CD8-positive, alpha-beta memory T cell (primary cell): ENCODE data around the gene LIMK2. TPM values are rescaled to one million over a fixed set of nuclear protein-coding genes. Genes with fewer than 3 reads are reported as not detected.

Experiments used
- CTCF ChIA-PET: fragments of 350-600 bp; sonication (Branson Sonifier 250); formaldehyde crosslinking; loops from one replicate; lab custom pipeline; 2021; ENCODE audit warnings: antibody characterized with exemption; lab: Charles Lee
- POLR2A ChIA-PET: fragments of 350-600 bp; sonication (Branson Sonifier 250); formaldehyde crosslinking; loops from one replicate; lab custom pipeline; 2021; ENCODE audit warnings: antibody characterized with exemption; lab: Charles Lee
- DNase-seq, 5 donors: peaks; one replicate each; pipeline versions ENCODE4 v3.0.0 to v3.0.0-alpha.2; 2020 to 2022; ENCODE audit warnings: mixed read lengths in 1 of 5
- H3K27ac ChIP-seq: one replicate; pipeline ENCODE4 v1.7.0; 2013; ENCODE audit warnings: low read depth, mild to moderate bottlenecking, low read length, moderate library complexity
- H3K27me3 ChIP-seq: 2 replicates; pipeline ENCODE4 v1.7.0; 2013; ENCODE audit warnings: low read length, mild to moderate bottlenecking; ENCODE audit not compliant: insufficient read depth, poor library complexity, severe bottlenecking
- H3K36me3 ChIP-seq: 2 replicates; pipeline ENCODE4 v1.7.0; 2013; ENCODE audit warnings: mild to moderate bottlenecking, low read length, moderate library complexity; ENCODE audit not compliant: insufficient read depth
- H3K4me1 ChIP-seq: 2 replicates; pipeline ENCODE4 v1.7.0; 2013; ENCODE audit warnings: mild to moderate bottlenecking, low read length, moderate library complexity; ENCODE audit not compliant: insufficient read depth
- H3K4me3 ChIP-seq: 2 replicates; pipeline ENCODE4 v1.7.0; 2013; ENCODE audit warnings: mild to moderate bottlenecking, low read length
- H3K9me3 ChIP-seq: 2 replicates; pipeline ENCODE4 v1.7.0; 2013; ENCODE audit warnings: mild to moderate bottlenecking, low read length
- H3K27ac Mint-ChIP-seq, 8 donors: one replicate each; pipeline ENCODE4 v1.8.0; 2020 to 2021; ENCODE audit warnings: mixed read lengths in 8 of 8, mild to moderate bottlenecking in 6 of 8, inconsistent platforms in 3 of 8, moderate library complexity in 3 of 8
- H3K27me3 Mint-ChIP-seq, 2 donors: one replicate each; pipeline ENCODE4 v1.8.0; 2020 to 2021; ENCODE audit warnings: mixed read lengths in 2 of 2, mild to moderate bottlenecking in 1 of 2, moderate library complexity in 1 of 2
- H3K36me3 Mint-ChIP-seq, 3 donors: one replicate each; pipeline ENCODE4 v1.8.0; 2020 to 2021; ENCODE audit warnings: mixed read lengths in 3 of 3, inconsistent platforms in 1 of 3, mild to moderate bottlenecking in 1 of 3
- H3K4me1 Mint-ChIP-seq, 3 donors: one replicate each; pipeline ENCODE4 v1.8.0; 2020 to 2021; ENCODE audit warnings: mixed read lengths in 3 of 3, inconsistent platforms in 1 of 3, mild to moderate bottlenecking in 1 of 3
- H3K4me3 Mint-ChIP-seq, 7 donors: one replicate each; pipeline ENCODE4 v1.8.0; 2020 to 2021; ENCODE audit warnings: mixed read lengths in 7 of 7, mild to moderate bottlenecking in 6 of 7, moderate library complexity in 4 of 7, inconsistent platforms in 2 of 7
- H3K9me3 Mint-ChIP-seq, 5 donors: one replicate each; pipeline ENCODE4 v1.8.0; 2020 to 2022; ENCODE audit warnings: mixed read lengths in 5 of 5, mild to moderate bottlenecking in 3 of 5, moderate library complexity in 2 of 5, inconsistent platforms in 1 of 5
- polyA plus RNA-seq: library from polyadenylated mRNA; unstranded; fragments of 300-500 nt; fragmentation: Illumina TruSeq; gene quantifications from one replicate; pipeline ENCODE4 v1.2.3, GENCODE V29; 2021
- total RNA-seq, 2 experiments: library from RNA; stranded (reverse); gene quantifications; one replicate each; pipeline ENCODE4 v1.2.3, GENCODE V29; 2021

LIMK2 gene
- total and polyA plus RNA-seq, 3 experiments from 2014 or later = 19.0 to 27.7 (median 25.1) TPM

- Mint-ChIP-seq H3K36me3 (peaks cover 22 to 95% (median 24%) of the 10 kb centered on the region in 3 donors), H3K27ac (peak overlapping the region; percentile 17 to 100 (median 93)), H3K27me3 (peaks cover 0 to 3% of the 10 kb centered on the region in 2 donors), H3K4me3 (peak overlapping the region in 6 of 7 donors; percentile 14 to 55 (median 37)), H3K4me1 (peaks cover 83 to 97% (median 97%) of the 10 kb centered on the region in 3 donors), H3K9me3 (no peaks in the 10 kb centered on the region)
- DNase-seq = no peak
- CTCF ChIA-PET = interaction anchor here (1.0 to 6.1 kb wide), 4 partner anchors 8 to 30 kb away, joined by 3 to 46 read pairs (median 21); partner anchors contain the start of gene PIK3IP1
- POLR2A ChIA-PET = interaction anchor here (0.8 to 7.7 kb wide), 3 partner anchors 9 to 31 kb away, joined by 3 to 146 read pairs (median 4); partner anchors contain the start of gene PIK3IP1
- Histone ChIP-seq H3K4me3 (no peak overlapping the region), H3K4me1 (peaks cover 100% of the 10 kb centered on the region), H3K27ac (no peak overlapping the region), H3K27me3 (no peaks in the 10 kb centered on the region), H3K36me3 (peaks cover 64% of the 10 kb centered on the region), H3K9me3 (no peaks in the 10 kb centered on the region)
Observed at GRCh38 chr22:31282748-31283468, 70.8 kb downstream of the LIMK2 start.

DNA sequence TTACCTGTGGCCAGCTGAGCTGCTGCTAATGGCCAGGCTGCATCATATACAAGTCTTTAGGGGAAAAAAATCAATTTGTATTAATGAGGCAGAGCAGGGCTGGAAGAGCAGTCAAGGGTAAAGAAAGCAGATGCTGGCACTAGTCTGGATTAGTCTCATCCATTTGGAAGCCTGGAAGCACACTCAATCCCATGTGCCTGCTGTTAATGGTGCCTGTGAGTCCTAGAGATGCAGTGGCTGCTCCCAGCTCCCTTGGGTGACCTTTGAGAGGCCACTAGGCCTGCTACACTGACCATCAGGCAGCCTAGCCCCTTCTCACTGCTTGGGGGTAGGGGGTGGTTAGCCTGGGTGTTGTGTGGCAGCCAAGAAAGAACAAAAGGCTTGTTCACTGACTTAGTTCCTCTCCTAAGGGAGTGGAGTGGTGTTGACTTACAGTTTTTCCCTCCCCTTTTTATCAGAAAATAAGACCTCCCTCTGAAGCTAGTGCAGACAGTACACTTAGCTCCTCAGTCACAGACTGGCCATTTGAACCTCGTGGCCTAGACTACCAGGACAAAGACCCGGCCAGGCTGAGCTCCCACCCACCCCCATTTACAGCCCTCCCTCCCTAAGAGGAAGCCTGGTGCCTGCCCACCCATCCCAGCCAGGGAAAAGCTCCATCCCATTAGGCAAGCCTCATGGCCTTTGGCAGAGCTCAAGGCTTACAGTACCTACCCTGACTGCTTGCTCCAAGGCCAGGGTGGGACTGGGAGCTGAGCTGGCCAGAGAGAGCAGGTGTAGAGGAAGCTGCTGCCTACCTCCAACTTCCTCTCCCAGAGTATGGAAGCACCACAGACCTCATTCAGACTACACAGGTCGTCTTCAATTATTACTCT, 72.4 kb downstream of the LIMK2 start:
- peak overlapping the region; percentile 35 for H3K27ac ChIP-seq
- POLR2A ChIA-PET = interaction anchor here (0.6 to 7.7 kb wide), 4 partner anchors 7 to 62 kb away, joined by 4 to 146 read pairs (median 6); partner anchors contain the start of genes PATZ1 and PIK3IP1

GRCh38 chr22:31286360-31287255, 74.5 kb downstream of the LIMK2 start:
- no peaks in the 10 kb centered on the region for H3K9me3 Mint-ChIP-seq
- H3K4me1 Mint-ChIP-seq = peaks cover 69 to 87% (median 80%) of the 10 kb centered on the region in 3 donors
- ChIA-PET POLR2A (interaction anchor here (0.8 to 2.1 kb wide), 10 partner anchors 7 to 61 kb away, joined by 3 to 11 read pairs (median 5); partner anchors contain the start of gene PATZ1), CTCF (interaction anchor here (0.6 to 6.1 kb wide), 8 partner anchors 9 to 75 kb away, joined by 3 to 46 read pairs (median 4); partner anchors contain the start of gene PATZ1)
- H3K4me3 ChIP-seq = peak overlapping the region; percentile 29
- peak overlapping the region; percentile 62 for H3K27ac ChIP-seq
- no peaks in the 10 kb centered on the region for H3K27me3 ChIP-seq
- peaks cover 67% of the 10 kb centered on the region for H3K36me3 ChIP-seq
- peak; percentile 27 to 87 (median 72) for DNase-seq
- H3K4me1 ChIP-seq = peaks cover 85% of the 10 kb centered on the region
- H3K27ac Mint-ChIP-seq = peak overlapping the region; percentile 77 to 100 (median 100)
- H3K27me3 Mint-ChIP-seq = peaks cover 0 to 11% of the 10 kb centered on the region in 2 donors
- H3K4me3 Mint-ChIP-seq = peak overlapping the region; percentile 66 to 99 (median 88)
- H3K9me3 ChIP-seq = no peaks in the 10 kb centered on the region
- H3K36me3 Mint-ChIP-seq = peaks cover 27 to 91% (median 33%) of the 10 kb centered on the region in 3 donors

More for the DNA sequence above, 72.4 kb downstream of the LIMK2 start:
- H3K27ac Mint-ChIP-seq = peak overlapping the region; percentile 73 to 100 (median 100)
- Histone ChIP-seq H3K9me3 (no peaks in the 10 kb centered on the region), H3K4me1 (peaks cover 100% of the 10 kb centered on the region), H3K36me3 (peaks cover 80% of the 10 kb centered on the region), H3K27me3 (no peaks in the 10 kb centered on the region), H3K4me3 (peak overlapping the region; percentile 52)
- peaks cover 23 to 96% (median 28%) of the 10 kb centered on the region in 3 donors for H3K36me3 Mint-ChIP-seq
- H3K4me1 Mint-ChIP-seq = peaks cover 81 to 97% (median 92%) of the 10 kb centered on the region in 3 donors
- H3K9me3 Mint-ChIP-seq = no peaks in the 10 kb centered on the region
- DNase-seq = no peak
- peaks cover 0 to 6% of the 10 kb centered on the region in 2 donors for H3K27me3 Mint-ChIP-seq
- H3K4me3 Mint-ChIP-seq = peak overlapping the region; percentile 25 to 99 (median 66)
- CTCF ChIA-PET = interaction anchor here (0.7 to 6.1 kb wide), 5 partner anchors 8 to 199 kb away, joined by 3 to 46 read pairs (median 3); partner anchors contain the start of gene PIK3IP1

DNA sequence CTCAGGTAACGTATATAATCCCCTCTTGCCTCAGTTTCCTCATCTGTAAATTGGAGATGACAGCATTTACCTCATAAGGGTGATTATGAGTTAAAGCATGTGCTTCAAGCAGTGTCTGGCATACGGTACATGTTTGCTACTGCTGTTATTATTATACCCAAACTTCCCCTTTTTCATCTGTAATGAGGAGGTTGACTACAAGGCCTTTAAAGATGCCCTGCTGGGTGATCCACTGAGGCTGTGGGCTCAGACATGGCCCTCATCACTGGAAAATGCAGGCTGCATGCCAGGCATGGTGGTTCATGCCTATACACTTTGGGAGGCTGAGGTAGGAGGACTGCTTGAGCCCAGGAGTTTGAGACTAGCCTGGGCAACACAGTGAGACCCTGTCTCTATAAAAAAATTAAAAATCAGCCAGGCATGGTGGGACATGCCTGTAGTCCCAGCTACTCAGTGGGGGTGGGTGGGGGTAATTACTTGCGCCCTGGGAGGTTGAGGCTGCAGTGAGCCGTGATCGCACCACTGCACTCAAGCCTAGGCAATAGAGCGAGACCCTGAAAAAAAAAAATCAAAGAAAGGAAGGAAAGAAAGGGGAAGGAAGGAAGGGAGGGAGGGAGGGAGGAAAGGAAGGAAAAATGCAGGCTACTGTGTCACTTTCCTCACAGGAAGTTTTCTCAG, 75.9 kb downstream of the LIMK2 start:
- Mint-ChIP-seq H3K27ac (peak overlapping the region; percentile 97 to 100 (median 100)), H3K27me3 (peaks cover 0 to 15% of the 10 kb centered on the region in 2 donors), H3K36me3 (peaks cover 27 to 89% (median 33%) of the 10 kb centered on the region in 3 donors), H3K9me3 (no peaks in the 10 kb centered on the region), H3K4me3 (peak overlapping the region; percentile 98 to 100 (median 99)), H3K4me1 (peaks cover 67 to 82% (median 74%) of the 10 kb centered on the region in 3 donors)
- no peaks in the 10 kb centered on the region for H3K9me3 ChIP-seq
- POLR2A ChIA-PET = interaction anchor here (0.6 to 7.4 kb wide), 5 partner anchors 8 to 651 kb away, joined by 3 to 146 read pairs (median 4); no protein-coding TSS in a partner anchor
- CTCF ChIA-PET = interaction anchor here (5.6 kb wide), 1 partner anchor 14 kb away, joined by 55 read pairs; no protein-coding TSS in a partner anchor
- H3K36me3 ChIP-seq = peaks cover 54% of the 10 kb centered on the region
- DNase-seq = no peak
- no peak overlapping the region for H3K27ac ChIP-seq
- peak overlapping the region; percentile 93 for H3K4me3 ChIP-seq
- no peaks in the 10 kb centered on the region for H3K27me3 ChIP-seq
- peaks cover 71% of the 10 kb centered on the region for H3K4me1 ChIP-seq

GRCh38 chr22:31288496-31289240, 76.6 kb downstream of the LIMK2 start:
- ChIA-PET POLR2A (interaction anchor here (0.7 to 7.4 kb wide), 5 partner anchors 8 to 58 kb away, joined by 3 to 146 read pairs (median 32); partner anchors contain the start of gene PATZ1), CTCF (interaction anchor here (2.4 to 6.7 kb wide), 4 partner anchors 8 to 25 kb away, joined by 5 to 55 read pairs (median 46); no protein-coding TSS in a partner anchor)
- DNase-seq = no peak
- Histone ChIP-seq H3K27me3 (no peaks in the 10 kb centered on the region), H3K9me3 (no peaks in the 10 kb centered on the region), H3K4me3 (peak overlapping the region; percentile 93), H3K4me1 (peaks cover 68% of the 10 kb centered on the region), H3K36me3 (peaks cover 46% of the 10 kb centered on the region), H3K27ac (peak overlapping the region; percentile 98)
- Mint-ChIP-seq H3K27me3 (peaks cover 0 to 15% of the 10 kb centered on the region in 2 donors), H3K36me3 (peaks cover 23 to 82% (median 29%) of the 10 kb centered on the region in 3 donors), H3K4me1 (peaks cover 65 to 82% (median 74%) of the 10 kb centered on the region in 3 donors), H3K27ac (peak overlapping the region; percentile 97 to 100 (median 100)), H3K9me3 (no peaks in the 10 kb centered on the region), H3K4me3 (peak overlapping the region; percentile 98 to 100 (median 99))

- peaks cover 0 to 15% of the 10 kb centered on the region in 2 donors for H3K27me3 Mint-ChIP-seq
- Histone ChIP-seq H3K4me1 (peaks cover 68% of the 10 kb centered on the region), H3K27ac (peak overlapping the region; percentile 98), H3K27me3 (no peaks in the 10 kb centered on the region), H3K4me3 (peak overlapping the region; percentile 93), H3K9me3 (no peaks in the 10 kb centered on the region), H3K36me3 (peaks cover 40% of the 10 kb centered on the region)
- H3K4me1 Mint-ChIP-seq = peaks cover 64 to 82% (median 75%) of the 10 kb centered on the region in 3 donors
- peak overlapping the region; percentile 98 to 100 (median 100) for H3K27ac Mint-ChIP-seq
- ChIA-PET CTCF (interaction anchor here (1.0 to 6.7 kb wide), 8 partner anchors 9 to 182 kb away, joined by 3 to 55 read pairs (median 13); partner anchors contain the start of genes LIMK2, PATZ1 and SELENOM), POLR2A (interaction anchor here (0.7 to 7.4 kb wide), 9 partner anchors 9 to 320 kb away, joined by 3 to 146 read pairs (median 30); partner anchors contain the start of genes LIMK2, MORC2, PATZ1 and SELENOM)
- H3K9me3 Mint-ChIP-seq = no peaks in the 10 kb centered on the region
- H3K36me3 Mint-ChIP-seq = peaks cover 23 to 76% (median 29%) of the 10 kb centered on the region in 3 donors
- H3K4me3 Mint-ChIP-seq = peak overlapping the region; percentile 98 to 100 (median 99)
- DNase-seq = no peak
Observed at GRCh38 chr22:31289344-31289743, 77.2 kb downstream of the LIMK2 start.
